ENCODE data around the gene KIAA0232.

KIAA0232 gene

DNA sequence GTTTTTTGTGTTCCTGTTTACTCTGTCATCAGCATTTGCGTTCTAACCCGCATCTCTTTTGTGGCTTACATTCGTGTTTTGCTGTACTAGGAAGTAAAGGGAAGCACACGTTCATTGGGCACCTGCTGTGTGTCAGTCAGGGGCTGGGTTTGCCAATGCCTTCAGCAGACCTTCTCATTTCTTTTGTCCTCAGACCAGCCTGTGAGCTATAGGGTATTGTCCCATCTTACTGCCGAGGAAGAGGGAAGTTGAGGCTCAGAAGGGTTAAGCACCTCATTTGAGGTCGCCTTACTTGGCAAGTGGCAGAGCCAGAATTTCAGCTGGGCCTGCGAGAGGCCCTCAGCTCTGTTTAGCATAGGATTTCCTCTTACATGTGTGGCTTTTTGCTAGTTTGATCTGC, 135.8 kb downstream of the KIAA0232 start:
- Histone ChIP-seq H3K4me1 (ENCODE audit: insufficient read depth, low read length) (no peaks in the 10 kb centered on the region), H3K36me3 (ENCODE audit: insufficient read depth, low read length) (peaks cover 2% of the 10 kb centered on the region), H3K4me3 (ENCODE audit: low read depth in 1 of 2, low read length in 2 of 2) (no peak overlapping the region), H4K20me1 (ENCODE audit: insufficient read depth, low read length) (peaks cover 35% of the 10 kb centered on the region), H3K79me2 (ENCODE audit: insufficient read depth, low read length) (peaks cover 62% of the 10 kb centered on the region), H2AFZ (ENCODE audit: low read depth, low read length) (no peak overlapping the region), H3K9me3 (ENCODE audit: insufficient read depth, low read length, severe bottlenecking) (no peaks in the 10 kb centered on the region), H3K27ac (ENCODE audit: low read length) (no peak overlapping the region), H3K9ac (ENCODE audit: low read depth, low read length) (no peak overlapping the region), H3K4me2 (ENCODE audit: insufficient read depth, low read length) (no peak overlapping the region), H3K27me3 (ENCODE audit: insufficient read depth, low read length, poor library complexity) (no peaks in the 10 kb centered on the region)
- ATAC-seq (ENCODE audit: insufficient read depth, low read depth) (peak; percentile 47; the same call in 2 of the 3 replicates), DNase-seq (no peak)
- TF ChIP-seq, protein P1, sequence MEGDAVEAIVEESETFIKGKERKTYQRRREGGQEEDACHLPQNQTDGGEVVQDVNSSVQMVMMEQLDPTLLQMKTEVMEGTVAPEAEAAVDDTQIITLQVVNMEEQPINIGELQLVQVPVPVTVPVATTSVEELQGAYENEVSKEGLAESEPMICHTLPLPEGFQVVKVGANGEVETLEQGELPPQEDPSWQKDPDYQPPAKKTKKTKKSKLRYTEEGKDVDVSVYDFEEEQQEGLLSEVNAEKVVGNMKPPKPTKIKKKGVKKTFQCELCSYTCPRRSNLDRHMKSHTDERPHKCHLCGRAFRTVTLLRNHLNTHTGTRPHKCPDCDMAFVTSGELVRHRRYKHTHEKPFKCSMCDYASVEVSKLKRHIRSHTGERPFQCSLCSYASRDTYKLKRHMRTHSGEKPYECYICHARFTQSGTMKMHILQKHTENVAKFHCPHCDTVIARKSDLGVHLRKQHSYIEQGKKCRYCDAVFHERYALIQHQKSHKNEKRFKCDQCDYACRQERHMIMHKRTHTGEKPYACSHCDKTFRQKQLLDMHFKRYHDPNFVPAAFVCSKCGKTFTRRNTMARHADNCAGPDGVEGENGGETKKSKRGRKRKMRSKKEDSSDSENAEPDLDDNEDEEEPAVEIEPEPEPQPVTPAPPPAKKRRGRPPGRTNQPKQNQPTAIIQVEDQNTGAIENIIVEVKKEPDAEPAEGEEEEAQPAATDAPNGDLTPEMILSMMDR (IDR thresholded peaks at IDR 0.05; ENCODE audit: borderline replicate concordance, extremely low read depth, low read length, poor library complexity, severe bottlenecking): no peak
- TF ChIP-seq EZH2 (IDR thresholded peaks at IDR 0.05; ENCODE audit: borderline replicate concordance, low read depth, low read length, severe bottlenecking): no peak

DNA sequence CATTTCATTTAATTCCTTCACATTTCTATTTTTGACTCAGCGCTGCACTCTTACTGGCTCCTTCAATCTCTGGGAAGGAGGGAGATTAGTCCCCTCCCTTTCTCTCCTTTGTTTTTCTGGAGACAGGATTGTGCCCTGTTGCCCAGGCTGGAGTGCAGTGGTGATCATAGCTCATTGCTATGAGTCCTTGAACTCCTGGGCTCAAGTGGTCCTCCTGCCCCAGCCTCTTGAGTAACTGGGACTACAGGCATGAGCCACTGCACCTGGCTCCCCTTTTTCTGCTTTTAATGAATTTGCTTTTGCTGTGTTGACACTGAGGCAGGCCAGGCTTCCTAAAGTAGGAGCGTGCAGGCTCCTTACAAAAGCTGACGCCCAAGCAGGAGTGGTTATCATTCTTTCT, 137.6 kb downstream of the KIAA0232 start:
- Histone ChIP-seq H4K20me1 (ENCODE audit: insufficient read depth, low read length) (peaks cover 40% of the 10 kb centered on the region), H3K79me2 (ENCODE audit: insufficient read depth, low read length) (peaks cover 47% of the 10 kb centered on the region), H3K9ac (ENCODE audit: low read depth, low read length) (no peak overlapping the region), H2AFZ (ENCODE audit: low read depth, low read length) (no peak overlapping the region), H3K4me2 (ENCODE audit: insufficient read depth, low read length) (no peak overlapping the region), H3K4me1 (ENCODE audit: insufficient read depth, low read length) (no peaks in the 10 kb centered on the region), H3K9me3 (ENCODE audit: insufficient read depth, low read length, severe bottlenecking) (no peaks in the 10 kb centered on the region), H3K27ac (ENCODE audit: low read length) (no peak overlapping the region), H3K4me3 (ENCODE audit: low read depth in 1 of 2, low read length in 2 of 2) (no peak overlapping the region), H3K36me3 (ENCODE audit: insufficient read depth, low read length) (peaks cover 18% of the 10 kb centered on the region), H3K27me3 (ENCODE audit: insufficient read depth, low read length, poor library complexity) (no peaks in the 10 kb centered on the region)
- DNase-seq (no peak), ATAC-seq (ENCODE audit: insufficient read depth, low read depth) (no peak)
- TF ChIP-seq, protein P1 (IDR thresholded peaks at IDR 0.05; ENCODE audit: borderline replicate concordance, extremely low read depth, low read length, poor library complexity, severe bottlenecking): no peak
- no peak for TF ChIP-seq EZH2 (IDR thresholded peaks at IDR 0.05; ENCODE audit: borderline replicate concordance, low read depth, low read length, severe bottlenecking)

DNA sequence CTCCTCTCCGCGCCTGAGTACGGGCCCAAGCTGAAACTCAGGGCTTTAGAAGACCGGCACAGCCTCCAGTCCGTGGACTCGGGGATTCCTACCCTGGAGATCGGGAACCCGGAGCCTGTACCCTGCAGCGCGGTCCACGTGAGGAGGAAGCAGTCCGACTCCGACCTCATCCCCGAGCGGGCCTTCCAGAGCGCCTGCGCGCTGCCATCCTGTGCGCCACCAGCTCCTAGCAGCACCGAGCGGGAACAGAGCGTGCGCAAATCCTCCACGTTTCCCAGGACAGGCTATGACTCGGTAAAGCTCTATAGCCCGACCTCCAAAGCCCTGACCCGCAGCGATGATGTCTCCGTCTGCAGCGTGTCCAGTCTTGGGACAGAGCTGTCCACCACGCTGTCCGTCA, 141.0 kb downstream of the KIAA0232 start:
- H3K4me1 ChIP-seq (ENCODE audit: insufficient read depth, low read length): no peaks in the 10 kb centered on the region
- no peak overlapping the region for H3K4me2 ChIP-seq (ENCODE audit: insufficient read depth, low read length)
- H2AFZ ChIP-seq (ENCODE audit: low read depth, low read length): no peak overlapping the region
- ATAC-seq (ENCODE audit: insufficient read depth, low read depth) (no peak), DNase-seq (no peak)
- H3K9ac ChIP-seq (ENCODE audit: low read depth, low read length): no peak overlapping the region
- no peak overlapping the region for H3K27ac ChIP-seq (ENCODE audit: low read length)
- H3K36me3 ChIP-seq (ENCODE audit: insufficient read depth, low read length): peaks cover 29% of the 10 kb centered on the region
- peaks cover 37% of the 10 kb centered on the region for H4K20me1 ChIP-seq (ENCODE audit: insufficient read depth, low read length)
- H3K9me3 ChIP-seq (ENCODE audit: insufficient read depth, low read length, severe bottlenecking): no peaks in the 10 kb centered on the region
- TF ChIP-seq, protein P1 (IDR thresholded peaks at IDR 0.05; ENCODE audit: borderline replicate concordance, extremely low read depth, low read length, poor library complexity, severe bottlenecking): no peak
- TF ChIP-seq EZH2 (IDR thresholded peaks at IDR 0.05; ENCODE audit: borderline replicate concordance, low read depth, low read length, severe bottlenecking): no peak
- H3K27me3 ChIP-seq (ENCODE audit: insufficient read depth, low read length, poor library complexity): no peaks in the 10 kb centered on the region
- no peak overlapping the region for H3K4me3 ChIP-seq (ENCODE audit: low read depth in 1 of 2, low read length in 2 of 2)
- peaks cover 45% of the 10 kb centered on the region for H3K79me2 ChIP-seq (ENCODE audit: insufficient read depth, low read length)

DNA sequence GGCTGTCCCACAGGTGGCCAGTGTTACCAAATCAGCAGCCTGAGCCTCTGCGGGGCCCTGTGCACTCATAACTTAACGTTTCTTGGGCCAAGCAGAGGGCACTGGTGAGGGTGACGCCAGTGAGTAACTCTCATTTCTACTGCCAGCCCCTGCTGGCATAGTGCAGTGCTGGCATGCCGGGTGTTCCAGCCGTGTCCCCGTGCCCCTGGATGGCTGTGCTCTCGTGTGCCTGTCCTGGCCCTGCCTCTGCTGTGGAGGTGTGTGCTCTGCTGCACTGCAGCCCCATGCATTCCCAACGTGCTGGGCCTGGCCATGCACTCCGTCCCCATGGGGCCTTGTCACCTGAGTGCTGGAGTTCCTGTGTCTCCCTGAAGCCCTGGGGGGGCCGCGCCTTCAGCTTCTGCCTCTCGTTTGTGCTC, 141.8 kb downstream of the KIAA0232 start:
- no peak overlapping the region for H3K4me3 ChIP-seq (ENCODE audit: low read depth in 1 of 2, low read length in 2 of 2)
- peak; percentile 18; the same call in 1 of the 3 replicates for ATAC-seq (ENCODE audit: insufficient read depth, low read depth)
- H3K27ac ChIP-seq (ENCODE audit: low read length): no peak overlapping the region
- peaks cover 35% of the 10 kb centered on the region for H3K36me3 ChIP-seq (ENCODE audit: insufficient read depth, low read length)
- H3K9ac ChIP-seq (ENCODE audit: low read depth, low read length): no peak overlapping the region
- H4K20me1 ChIP-seq (ENCODE audit: insufficient read depth, low read length): peaks cover 46% of the 10 kb centered on the region
- no peak overlapping the region for H3K4me2 ChIP-seq (ENCODE audit: insufficient read depth, low read length)
- H3K27me3 ChIP-seq (ENCODE audit: insufficient read depth, low read length, poor library complexity): no peaks in the 10 kb centered on the region
- DNase-seq: no peak
- no peaks in the 10 kb centered on the region for H3K4me1 ChIP-seq (ENCODE audit: insufficient read depth, low read length)
- no peaks in the 10 kb centered on the region for H3K9me3 ChIP-seq (ENCODE audit: insufficient read depth, low read length, severe bottlenecking)
- H2AFZ ChIP-seq (ENCODE audit: low read depth, low read length): no peak overlapping the region
- TF ChIP-seq EZH2 (IDR thresholded peaks at IDR 0.05; ENCODE audit: borderline replicate concordance, low read depth, low read length, severe bottlenecking): no peak
- TF ChIP-seq, protein P1 (IDR thresholded peaks at IDR 0.05; ENCODE audit: borderline replicate concordance, extremely low read depth, low read length, poor library complexity, severe bottlenecking): no peak
- peaks cover 49% of the 10 kb centered on the region for H3K79me2 ChIP-seq (ENCODE audit: insufficient read depth, low read length)
